Measurements from ENCODE around the gene HLA-A. TPM values are rescaled to one million over a fixed set of nuclear protein-coding genes. Genes with fewer than 3 reads are reported as not detected.

Gene HLA-A
- total and polyA plus RNA-seq, 2 of the 13 experiments (the other 11 are each of a cell fraction or from before 2014, with no cell fraction given) = 345 to 527 TPM

- TF ChIP-seq HMGXB4 (CRISPR knock-in tag; IDR thresholded peaks at IDR 0.05; ENCODE audit: borderline replicate concordance in 1 of 2, low read depth in 1 of 2) = peak; percentile 73 to 96
- TF ChIP-seq ZNF674 (CRISPR knock-in tag; IDR thresholded peaks at IDR 0.05; ENCODE audit: low read depth) = no peak
- TF ChIP-seq ZNF468 (CRISPR knock-in tag; IDR thresholded peaks at IDR 0.05) = no peak
- no peak for TF ChIP-seq SOX13 (IDR thresholded peaks at IDR 0.05)
- TF ChIP-seq SOX13 (CRISPR knock-in tag; conservative IDR thresholded peaks at IDR 0.05 in 1 of 2, IDR thresholded peaks at IDR 0.05 in 1 of 2) = 0 out of 4 replicates have a peak, but pooled peaks of 1 of the 2 experiments have one; percentile 33
- peak; percentile 90; the same call in 1 of the 2 replicates for TF ChIP-seq MYNN (CRISPR knock-in tag; IDR thresholded peaks at IDR 0.05; ENCODE audit: low read depth)
- no peak for TF ChIP-seq SKI (IDR thresholded peaks at IDR 0.05; ENCODE audit: partially characterized antibody)
- no peak for TF ChIP-seq REXO4 (CRISPR knock-in tag; IDR thresholded peaks at IDR 0.05; ENCODE audit: borderline replicate concordance)
- no peak for TF ChIP-seq ZEB1 (IDR thresholded peaks at IDR 0.05; ENCODE audit: insufficient replicate concordance, low read depth)
- TF ChIP-seq ZNF441 (CRISPR knock-in tag; IDR thresholded peaks at IDR 0.05; ENCODE audit: borderline replicate concordance) = peak; percentile 76
- TF ChIP-seq IRF2 (CRISPR knock-in tag; IDR thresholded peaks at IDR 0.05) = peak; percentile 69; the same call in 1 of the 2 replicates
- peak; percentile 70 for TF ChIP-seq ZBED4 (CRISPR knock-in tag; IDR thresholded peaks at IDR 0.05; ENCODE audit: borderline replicate concordance)
- TF ChIP-seq ZNF333 (CRISPR knock-in tag; IDR thresholded peaks at IDR 0.05; ENCODE audit: borderline replicate concordance) = no peak
- no peak for TF ChIP-seq TEAD2 (CRISPR knock-in tag; IDR thresholded peaks at IDR 0.05)
- peak; percentile 95; the same call in 1 of the 2 replicates for TF ChIP-seq ZSCAN20 (CRISPR knock-in tag; IDR thresholded peaks at IDR 0.05; ENCODE audit: borderline replicate concordance)
- TF ChIP-seq ZSCAN9 (CRISPR knock-in tag; IDR thresholded peaks at IDR 0.05; ENCODE audit: borderline replicate concordance) = peak; percentile 76
- no peak for TF ChIP-seq RARG (CRISPR knock-in tag; IDR thresholded peaks at IDR 0.05; ENCODE audit: low read depth)
- no peak for TF ChIP-seq MAFG (CRISPR knock-in tag; IDR thresholded peaks at IDR 0.05)
- no peak for TF ChIP-seq RBM22 (optimal IDR thresholded peaks at IDR 0.05; ENCODE audit: low read length)
- peak; percentile 74; the same call in 1 of the 2 replicates for TF ChIP-seq ZC3H13 (CRISPR knock-in tag; IDR thresholded peaks at IDR 0.05)
- no peak for TF ChIP-seq GPBP1L1 (CRISPR knock-in tag; IDR thresholded peaks at IDR 0.05)
- TF ChIP-seq KLF16 (CRISPR knock-in tag; IDR thresholded peaks at IDR 0.05) = peak in 1 of 2 experiments; percentile 69; a peak in 2 of 4 replicates
Observed at GRCh38 chr6:29976588-29977424, 34.5 kb downstream of the HLA-A start (continued).

Measured in HepG2 (cell line).